HG03432 (cell line): Measurements from ENCODE around the gene ABHD1.
A peak's percentile ranks its signal among the peaks of the same experiment; 100 is the strongest.
"Not testable (repeated sequence)": the region's sequence is repeated elsewhere in the genome, so short reads cannot be mapped to it uniquely, and the experiment has no call there.

Experiments
- ATAC-seq: cut with Tn5 transposase; IDR thresholded peaks from one replicate; pipeline ENCODE4 v1.9.1; 2021; ENCODE audit warnings: mild to moderate bottlenecking, moderate library complexity; ENCODE audit not compliant: unreplicated experiment

Gene ABHD1

DNA sequence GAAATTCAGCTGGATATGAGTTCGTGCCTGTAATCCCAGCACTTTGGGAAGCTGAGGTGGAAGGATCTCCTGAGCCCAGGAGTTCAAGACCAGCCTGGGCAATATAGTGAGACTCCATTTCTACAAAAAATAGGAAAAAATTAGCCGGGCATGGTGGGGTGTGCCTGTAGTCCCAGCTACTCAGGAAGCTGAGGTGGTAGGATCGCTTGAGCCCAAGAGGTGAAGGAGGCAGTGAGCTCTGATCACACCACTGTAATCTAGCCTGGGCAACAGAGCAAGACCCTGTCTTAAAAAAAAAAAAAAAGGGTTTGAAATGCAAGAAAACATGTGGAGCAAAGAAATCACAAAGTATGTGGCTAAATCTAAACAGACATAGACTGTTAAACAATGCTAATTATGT lies 14.5 kb upstream of the ABHD1 start:
- no peak for ATAC-seq

DNA sequence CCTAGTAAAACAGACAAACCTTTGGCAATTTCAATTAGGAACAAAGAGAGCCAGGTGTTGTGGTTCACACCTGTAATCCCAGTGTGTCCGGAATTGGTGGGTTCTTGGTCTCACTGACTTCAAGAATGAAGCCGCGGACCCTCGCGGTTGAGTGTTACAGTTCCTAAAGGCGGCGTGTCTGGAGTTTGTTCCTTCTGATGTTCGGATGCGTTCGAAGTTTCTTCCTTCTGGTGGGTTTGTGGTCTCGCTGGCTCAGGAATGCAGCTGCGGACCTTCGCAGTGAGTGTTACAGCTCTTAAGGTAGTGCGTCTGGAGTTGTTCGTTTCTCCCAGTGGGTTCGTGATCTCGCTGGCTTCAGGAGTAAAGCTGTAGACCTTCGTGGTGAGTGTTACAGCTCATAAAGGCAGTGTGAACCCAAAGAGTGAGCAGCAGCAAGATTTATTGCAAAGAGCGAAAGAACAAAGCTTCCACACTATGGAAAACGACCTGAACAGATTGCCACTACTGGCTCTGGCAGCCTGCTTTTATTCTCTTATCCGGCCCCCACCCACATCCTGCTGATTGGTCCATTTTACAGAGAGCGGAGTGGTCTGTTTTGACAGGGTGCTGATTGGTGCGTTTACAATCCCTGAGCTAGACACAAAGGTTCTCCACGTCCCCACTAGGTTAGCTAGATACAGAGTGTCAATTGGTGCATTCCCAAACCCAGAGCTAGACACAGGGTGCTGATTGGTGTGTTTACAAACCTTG lies 12.8 kb upstream of the ABHD1 start:
- not testable (repeated sequence) for ATAC-seq

DNA sequence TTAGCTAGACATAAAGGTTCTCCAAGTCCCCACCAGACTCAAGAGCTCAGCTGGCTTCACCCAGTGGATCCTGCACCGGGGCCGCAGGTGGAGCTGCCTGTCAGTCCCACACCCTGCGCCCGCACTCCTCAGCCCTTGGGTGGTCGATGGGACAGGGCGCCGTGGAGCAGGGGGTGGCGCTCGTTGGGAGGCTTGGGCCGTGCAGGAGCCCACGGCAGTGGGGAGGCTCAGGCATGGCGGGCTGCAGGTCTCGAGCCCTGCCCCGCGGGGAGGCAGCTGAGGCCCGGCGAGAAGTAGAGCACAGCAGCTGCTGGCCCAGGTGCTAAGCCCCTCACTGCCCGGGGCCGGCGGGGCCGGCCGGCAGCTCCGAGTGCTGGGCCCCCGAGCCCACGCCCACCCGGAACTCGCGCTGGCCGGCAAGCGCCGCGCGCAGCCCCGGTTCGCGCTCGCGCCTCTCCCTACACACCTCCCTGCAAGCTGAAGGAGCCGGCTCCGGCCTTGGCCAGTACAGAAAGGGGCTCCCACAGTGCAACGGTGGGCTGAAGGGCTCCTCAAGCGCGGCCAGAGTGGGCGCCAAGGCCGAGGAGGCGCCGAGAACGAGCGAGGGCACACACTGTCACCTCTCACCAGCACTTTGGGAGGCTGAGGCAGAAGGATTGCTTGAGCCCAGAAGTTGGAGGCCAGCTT lies 12.1 kb upstream of the ABHD1 start:
- not testable (repeated sequence) for ATAC-seq

DNA sequence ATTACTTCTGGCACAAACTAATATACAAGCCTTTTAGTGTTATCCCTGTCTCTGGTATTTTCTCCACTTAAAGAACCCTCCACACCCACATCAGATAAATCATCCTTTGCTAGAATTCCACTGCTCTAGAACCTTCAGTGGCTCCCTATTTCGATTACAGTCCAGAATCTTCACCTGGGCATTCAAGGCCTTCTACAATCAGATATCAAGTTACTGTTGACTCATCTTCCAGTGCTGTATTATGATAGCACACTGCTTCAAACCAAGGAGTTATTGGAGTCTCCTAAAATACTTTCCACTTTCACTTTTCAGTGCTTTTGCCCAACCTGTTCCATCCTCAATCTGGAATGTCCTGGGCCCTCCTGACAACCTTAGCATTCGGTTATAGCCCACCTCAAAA lies 8.1 kb upstream of the ABHD1 start:
- no peak for ATAC-seq

DNA sequence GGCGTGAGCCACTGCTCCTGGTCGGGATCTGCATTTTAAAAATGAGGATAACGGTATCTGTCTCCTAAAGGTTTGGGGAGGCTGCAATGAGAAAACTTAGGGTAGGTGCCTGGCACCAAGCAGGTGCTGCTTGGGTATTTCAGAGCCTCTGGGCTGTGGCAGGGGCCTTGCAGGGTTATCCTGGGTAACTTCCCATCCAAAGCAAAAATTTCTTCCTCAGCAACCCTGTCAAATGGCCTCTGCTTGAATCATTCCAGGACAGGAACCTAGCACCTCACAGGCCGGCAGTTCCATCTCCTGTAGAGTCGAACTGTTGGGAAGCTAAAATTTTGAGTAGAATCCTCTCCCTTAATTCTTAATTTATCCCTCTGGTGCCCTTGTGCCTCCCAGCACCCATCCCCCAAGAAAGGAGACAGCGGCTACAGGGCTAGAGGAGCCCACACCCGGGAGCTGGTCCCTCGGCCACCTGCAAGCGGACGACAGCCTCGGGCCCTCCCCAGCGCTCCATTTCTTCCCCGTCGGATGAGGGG lies 5.6 kb upstream of the ABHD1 start:
- ATAC-seq: no peak

DNA sequence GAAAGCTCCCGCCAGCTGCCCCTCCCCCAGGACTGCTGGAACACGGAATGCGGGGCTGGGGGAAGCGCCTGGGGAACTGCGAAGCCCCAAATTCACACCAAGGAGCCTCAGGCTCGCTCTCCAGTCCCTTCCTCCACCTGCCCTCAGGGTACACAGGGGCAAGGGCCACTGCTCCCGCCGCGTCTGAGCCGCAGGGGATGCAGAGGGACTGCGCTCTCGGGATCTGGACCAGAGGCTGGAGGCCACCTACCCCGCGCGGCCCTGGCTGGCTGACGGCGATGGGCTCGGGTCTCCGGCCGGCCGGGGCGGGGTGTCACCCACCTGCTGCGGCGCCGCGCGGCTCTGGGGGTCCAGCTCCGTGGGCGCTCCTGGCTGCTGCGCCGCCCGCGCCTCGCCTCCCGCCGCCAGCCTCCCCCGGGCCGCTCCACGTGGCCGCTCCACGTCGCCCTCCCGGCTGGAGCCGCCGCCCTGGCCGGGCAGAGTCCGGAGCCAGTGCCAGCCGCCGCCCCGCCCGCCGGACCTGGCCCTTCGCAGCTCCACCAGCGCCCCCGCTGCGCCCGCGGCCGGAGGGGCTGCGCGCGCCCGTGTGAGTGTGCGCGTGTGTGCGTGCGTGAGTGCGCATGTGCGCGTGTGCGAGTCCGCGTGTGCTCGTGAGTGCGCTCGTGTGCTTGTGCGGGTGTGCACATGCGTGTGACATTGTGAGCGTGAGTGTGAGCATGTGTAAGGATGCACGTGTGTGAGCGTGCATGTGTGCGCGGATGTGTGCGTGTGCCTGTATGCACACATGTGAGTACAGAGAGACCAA lies 4.9 kb upstream of the ABHD1 start, which contains the start of gene CGREF1:
TSS of gene CGREF1 (minus strand) at position 604 of the 805 bp plus-strand sequence. CDS start 14,762 bp downstream, outside the sequence.
- ATAC-seq: no peak

DNA sequence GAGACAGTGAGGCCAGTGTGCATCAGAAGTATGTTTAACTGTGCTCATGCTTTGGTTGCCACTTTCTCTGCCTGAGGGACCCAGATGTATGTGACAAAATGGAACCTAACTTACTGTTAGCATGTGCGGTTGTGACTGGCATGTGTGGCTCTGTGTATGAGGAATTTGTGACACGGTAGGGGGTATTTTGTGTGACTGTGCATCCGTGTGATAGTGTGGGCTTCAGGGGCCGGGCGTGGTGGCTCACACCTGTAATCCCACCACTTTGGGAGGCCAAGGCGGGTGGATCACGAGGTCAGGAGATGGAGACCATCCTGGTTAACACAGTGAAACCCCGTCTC lies 4.3 kb upstream of the ABHD1 start:
- ATAC-seq: not testable (repeated sequence)

DNA sequence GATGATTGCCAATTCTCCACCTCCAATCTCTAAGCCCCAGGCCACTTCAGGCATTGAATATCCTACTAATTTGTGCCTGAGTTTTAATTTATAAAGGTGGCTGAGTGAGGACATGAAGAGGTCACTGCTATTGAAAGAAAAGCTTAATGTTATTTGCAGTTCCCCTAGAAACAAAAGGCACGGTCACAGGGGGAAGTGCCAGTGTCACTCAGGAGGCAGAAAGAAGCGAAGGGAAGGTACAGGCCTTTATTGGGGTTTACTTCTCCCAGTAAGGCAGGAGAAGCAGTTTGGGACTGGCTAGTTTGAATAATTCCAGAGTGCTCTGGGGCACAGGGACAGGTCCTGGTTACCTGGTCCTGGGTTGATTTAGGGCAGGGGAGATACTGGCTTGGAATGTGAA lies 1.7 kb upstream of the ABHD1 start:
- ATAC-seq: no peak

DNA sequence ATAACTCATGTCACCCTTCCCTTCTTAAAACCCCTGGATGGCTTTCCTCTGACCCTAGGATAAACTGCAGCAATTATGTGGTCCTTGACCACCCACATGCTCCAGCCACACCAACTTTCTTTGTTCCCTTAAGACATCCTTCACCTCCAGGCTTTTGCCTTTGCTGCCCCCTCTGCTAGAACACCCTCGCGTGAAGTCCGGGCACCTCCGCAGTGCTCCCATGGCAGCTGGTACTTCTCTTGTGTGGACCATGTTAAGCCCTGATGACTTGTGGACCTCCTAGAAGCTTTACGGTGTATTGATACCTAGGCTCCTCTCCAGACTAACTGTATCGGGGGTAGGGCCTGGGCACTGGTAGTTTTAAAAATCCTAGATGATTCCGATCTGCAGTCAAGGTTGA lies 824 bp upstream of the ABHD1 start:
- ATAC-seq: no peak

DNA sequence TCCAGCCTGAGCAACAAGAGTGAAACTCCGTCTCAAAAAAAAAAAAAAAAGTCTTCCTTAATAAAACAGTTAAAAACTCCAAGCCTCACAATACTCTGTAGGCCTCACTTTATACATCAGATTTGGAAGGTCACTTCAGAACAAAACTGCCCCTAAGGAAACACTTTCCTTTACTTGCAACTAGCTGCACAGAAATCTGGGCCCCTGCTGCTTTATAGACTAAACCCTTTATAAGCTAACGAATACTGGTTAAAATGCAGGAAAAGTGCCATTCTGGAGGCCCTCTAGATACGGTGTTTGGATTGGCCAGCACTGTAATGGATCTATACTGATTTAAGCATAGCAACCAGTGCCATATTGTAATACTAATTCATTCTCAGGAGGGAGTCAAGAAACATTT lies 1.5 kb downstream of the ABHD1 start:
- ATAC-seq: no peak

DNA sequence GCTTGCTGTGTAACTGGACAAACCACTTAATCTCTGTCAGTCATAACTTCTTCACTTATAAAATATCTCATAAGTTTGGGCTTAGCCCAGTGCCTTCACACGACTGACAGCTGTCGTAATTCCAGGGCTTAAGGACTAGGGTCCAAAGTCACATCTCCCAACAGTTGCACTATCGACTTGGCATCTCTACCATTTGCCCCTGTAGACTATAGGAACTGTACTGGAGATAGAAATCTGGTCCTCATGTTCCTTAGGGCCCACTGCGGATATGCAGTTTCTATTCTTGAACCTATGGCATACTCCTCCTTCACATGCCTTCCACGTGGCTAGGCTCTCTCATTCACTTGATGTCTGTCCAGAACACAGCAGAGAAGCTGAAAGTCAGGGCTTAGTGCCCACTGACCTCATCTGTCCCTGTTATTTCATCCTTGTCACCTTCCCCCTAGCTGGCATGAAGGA lies 2.7 kb downstream of the ABHD1 start:
- no peak for ATAC-seq

DNA sequence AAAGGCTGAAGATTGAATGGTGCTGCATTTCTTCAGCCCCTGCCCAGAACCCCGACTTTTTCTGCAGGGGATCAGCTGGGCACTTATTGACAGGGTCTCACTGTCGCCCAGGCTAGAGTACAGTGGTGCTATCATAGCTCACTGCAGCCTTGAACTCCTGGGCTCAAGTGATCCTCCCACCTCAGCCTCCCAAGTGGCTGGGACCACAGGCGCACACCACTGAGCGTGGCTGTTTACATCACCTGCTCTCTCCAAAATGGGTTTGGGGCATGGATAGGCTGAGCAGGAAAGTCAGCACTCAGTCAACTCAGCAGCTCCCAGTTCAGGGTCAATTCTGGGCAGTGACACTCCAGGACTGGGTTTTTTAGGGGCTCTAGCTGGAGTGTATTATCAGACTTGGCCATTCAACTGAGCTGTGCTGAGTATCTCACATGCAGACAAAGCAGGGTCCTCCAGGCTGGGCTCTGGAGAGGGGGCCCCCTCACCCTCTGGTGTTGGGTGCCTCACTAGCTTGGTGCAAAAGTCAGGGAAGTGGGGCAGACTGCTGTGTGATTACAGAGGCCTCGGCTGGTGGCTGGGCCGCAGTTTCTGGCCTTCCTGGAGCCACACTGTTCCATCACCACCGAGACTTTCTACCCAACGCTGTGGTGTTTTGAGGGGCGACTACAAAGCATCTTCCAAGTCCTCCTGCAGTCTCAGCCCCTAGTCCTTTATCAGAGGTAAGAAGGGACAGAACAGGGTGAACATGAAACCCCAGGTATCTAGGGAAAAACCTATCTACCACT lies 4.5 kb downstream of the ABHD1 start:
- ATAC-seq: no peak

DNA sequence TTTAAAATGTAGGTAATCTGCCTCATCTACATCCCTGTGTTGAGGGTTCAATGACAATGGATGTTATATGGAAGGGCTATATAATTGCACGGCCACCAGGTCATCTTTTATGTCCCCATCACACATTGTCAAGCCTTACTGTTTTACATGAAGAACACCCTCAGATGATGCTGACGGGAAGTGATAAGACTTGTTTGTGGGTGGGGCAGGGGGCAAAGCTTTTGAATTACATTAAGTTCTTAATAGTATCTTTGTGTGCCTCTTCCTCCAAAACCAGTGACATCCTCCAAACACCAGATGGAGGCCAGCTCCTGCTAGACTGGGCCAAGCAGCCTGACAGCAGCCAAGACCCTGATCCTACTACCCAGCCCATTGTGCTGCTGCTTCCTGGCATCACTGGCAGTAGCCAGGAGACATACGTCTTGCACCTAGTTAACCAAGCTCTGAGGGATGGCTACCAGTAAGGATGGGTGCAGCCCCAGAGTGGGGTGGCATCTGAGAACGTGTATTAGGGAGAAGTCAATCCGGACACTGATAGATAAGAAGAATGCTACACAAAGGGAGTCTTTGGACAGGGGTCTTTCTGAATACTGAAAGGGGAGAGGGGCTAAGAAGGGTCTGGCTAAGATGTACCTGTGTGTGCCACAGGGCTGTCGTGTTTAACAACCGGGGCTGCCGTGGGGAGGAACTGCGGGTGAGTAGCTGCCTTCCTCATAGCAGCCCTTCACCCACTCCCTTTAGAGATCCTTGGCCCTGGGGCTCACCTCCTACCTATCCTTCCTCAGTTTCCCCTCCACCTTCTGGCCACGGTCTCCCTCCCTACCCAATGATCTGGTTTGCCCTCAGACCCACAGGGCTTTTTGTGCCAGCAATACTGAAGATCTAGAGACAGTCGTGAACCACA lies 5.3 kb downstream of the ABHD1 start:
- no peak for ATAC-seq

DNA sequence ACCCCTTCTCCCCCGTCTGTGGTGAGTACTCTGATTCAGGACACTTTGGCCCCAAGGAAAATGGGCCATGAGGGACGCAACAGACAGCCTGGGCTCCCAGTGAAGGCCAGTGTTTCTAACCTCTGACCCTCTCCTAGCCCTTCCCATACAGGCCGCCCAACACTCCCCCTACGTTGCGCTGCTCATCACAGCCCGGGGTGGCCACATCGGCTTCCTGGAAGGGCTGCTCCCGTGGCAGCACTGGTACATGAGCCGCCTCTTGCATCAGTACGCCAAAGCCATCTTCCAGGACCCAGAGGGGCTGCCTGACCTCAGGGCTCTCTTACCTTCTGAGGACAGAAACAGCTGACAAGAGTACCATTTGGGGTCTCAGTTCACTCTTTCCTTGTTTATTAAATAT lies 6.8 kb downstream of the ABHD1 start:
- ATAC-seq: no peak

DNA sequence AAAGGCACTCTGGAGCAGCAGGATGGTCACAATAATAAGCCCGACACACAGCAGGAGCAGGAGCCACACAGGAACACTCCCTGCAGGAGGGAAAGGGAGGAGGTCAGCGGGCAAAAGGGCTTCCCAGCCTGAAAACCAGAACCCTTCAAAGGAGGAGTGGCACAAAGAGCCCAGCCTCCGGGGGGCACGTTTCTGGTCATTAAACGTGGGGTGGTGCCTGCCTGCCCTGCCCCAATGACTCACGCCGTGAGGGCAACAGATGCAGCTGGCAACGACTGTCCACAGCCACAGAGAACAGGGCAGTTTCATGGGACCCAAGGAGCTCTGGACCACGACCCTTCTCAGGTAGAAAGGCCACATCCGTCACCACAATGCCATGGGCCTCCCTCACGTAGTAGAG lies 7.8 kb downstream of the ABHD1 start:
- ATAC-seq: no peak

DNA sequence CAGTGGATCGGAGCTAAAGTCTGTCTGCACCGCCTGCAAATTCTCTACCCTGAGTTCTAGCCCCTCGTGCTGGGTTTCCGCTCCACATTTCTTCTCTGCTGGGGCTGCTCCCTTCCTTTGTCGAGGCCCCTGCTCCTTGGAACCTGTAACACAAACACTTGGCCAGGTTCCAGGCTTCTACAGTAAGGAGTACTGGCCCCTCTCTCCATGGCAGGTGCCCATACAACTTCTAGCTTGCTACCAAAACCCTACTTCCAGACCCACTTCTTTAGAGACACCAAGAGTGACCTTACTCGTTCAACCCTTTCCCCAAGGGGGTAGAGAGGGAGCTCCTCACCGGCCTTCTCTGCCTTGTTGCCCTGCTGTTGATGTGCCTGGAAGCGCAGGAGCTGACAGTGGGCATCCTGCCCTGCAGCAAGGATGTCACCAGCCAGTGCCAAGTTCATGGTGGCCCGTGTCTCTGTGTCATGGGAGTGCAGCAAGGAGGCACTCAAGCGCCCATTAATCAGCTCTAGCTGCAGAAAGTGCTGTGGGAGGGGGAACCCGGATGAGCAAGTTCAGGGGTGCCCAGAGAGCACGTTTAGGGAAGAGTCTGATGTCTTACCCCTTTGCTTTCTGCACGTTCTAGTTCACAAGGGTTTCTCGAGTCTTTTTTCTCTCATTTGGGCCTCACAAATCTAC lies 9.7 kb downstream of the ABHD1 start:
- no peak for ATAC-seq

DNA sequence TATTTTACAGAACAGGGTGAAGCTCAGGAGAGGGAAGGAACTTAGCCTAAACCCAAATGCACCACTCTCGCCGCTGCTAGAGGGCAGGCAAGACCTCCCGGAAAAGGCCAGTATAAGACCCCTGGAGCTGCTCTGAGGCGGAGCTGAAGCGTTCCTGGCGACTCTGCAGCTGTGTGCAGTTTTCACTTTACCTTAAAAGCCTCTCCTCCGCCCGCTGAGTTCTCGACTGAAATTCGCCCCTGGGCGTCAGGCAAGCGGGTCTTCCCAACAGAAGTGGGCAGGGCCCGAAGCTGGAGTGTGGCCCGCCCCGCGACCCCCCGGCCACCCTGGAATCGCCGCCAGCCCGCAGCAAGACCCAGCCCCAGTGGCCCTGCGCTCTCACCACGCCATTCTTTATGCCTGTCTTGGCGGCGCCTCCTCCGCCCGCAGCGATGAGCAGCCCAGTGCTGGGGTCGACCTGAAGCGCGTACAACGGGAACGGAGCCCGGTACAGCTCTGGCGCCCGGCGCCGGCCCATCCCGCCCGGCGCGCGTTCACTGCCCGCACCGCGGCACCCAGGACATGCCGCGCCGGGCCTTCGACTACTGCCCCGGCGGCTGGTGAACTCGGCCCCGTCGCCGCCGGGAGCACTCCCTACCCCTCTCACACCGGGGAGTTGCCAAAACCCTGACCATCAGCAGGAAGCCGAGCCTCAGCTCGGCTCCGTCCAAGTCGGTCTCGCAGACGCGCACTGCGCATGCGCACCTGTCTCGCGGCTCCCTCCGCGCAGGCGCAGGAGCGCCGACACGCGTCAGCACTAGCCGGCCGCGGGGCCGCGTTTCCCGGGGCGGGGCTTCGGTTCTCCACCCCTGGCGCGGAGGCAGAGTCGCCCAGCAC lies 10.5 kb downstream of the ABHD1 start, which contains the start of gene PREB:
TSS of gene PREB (minus strand) at position 732 of the 876 bp plus-strand sequence. CDS start at position 517, 215 bp downstream.
- peak; percentile 91 for ATAC-seq
